ENCODE data around the gene KLF18.

Gene KLF18

DNA sequence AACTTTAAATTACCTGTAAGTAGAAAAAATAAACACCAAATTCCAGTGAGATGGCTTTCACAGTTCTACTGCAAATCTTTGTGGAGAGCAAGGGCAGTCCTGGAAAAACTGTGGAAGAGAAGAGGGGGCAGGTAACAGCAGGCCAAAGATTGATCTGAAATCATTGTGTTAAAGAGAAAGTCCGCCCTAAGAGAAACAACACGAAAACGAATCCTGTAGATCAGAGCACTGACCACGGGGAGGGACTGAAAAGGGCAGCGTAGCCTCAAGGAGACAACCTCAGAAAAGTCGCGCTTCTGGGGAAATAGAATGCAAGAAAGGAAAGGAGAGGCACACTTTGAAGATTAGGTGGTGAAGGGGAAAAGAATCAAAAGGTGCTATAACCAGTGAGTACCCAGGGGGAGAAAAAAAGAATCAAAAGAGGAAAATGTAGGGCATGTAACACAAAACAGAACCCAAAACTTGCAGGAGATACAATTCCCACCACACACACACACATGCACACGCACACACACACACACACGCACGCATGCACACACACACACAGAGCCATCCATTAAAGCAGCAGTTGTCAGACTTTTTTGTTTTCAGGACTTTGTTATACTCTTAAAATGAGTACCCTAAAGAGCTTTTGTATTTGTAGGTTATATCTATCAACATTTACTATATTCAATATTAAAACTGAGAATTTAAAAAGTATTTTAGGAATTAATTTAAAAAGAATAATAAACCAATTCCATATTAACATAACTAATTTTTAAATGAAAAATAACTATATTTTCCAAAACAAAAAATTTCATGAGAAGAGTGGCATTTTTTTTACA lies 50.8 kb downstream of the KLF18 start:
- DNase-seq (ENCODE audit: low spot score), result no peak
- TF ChIP-seq, protein P1, sequence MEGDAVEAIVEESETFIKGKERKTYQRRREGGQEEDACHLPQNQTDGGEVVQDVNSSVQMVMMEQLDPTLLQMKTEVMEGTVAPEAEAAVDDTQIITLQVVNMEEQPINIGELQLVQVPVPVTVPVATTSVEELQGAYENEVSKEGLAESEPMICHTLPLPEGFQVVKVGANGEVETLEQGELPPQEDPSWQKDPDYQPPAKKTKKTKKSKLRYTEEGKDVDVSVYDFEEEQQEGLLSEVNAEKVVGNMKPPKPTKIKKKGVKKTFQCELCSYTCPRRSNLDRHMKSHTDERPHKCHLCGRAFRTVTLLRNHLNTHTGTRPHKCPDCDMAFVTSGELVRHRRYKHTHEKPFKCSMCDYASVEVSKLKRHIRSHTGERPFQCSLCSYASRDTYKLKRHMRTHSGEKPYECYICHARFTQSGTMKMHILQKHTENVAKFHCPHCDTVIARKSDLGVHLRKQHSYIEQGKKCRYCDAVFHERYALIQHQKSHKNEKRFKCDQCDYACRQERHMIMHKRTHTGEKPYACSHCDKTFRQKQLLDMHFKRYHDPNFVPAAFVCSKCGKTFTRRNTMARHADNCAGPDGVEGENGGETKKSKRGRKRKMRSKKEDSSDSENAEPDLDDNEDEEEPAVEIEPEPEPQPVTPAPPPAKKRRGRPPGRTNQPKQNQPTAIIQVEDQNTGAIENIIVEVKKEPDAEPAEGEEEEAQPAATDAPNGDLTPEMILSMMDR (IDR thresholded peaks at IDR 0.05; ENCODE audit: extremely low read depth, missing control alignments), result no peak

DNA sequence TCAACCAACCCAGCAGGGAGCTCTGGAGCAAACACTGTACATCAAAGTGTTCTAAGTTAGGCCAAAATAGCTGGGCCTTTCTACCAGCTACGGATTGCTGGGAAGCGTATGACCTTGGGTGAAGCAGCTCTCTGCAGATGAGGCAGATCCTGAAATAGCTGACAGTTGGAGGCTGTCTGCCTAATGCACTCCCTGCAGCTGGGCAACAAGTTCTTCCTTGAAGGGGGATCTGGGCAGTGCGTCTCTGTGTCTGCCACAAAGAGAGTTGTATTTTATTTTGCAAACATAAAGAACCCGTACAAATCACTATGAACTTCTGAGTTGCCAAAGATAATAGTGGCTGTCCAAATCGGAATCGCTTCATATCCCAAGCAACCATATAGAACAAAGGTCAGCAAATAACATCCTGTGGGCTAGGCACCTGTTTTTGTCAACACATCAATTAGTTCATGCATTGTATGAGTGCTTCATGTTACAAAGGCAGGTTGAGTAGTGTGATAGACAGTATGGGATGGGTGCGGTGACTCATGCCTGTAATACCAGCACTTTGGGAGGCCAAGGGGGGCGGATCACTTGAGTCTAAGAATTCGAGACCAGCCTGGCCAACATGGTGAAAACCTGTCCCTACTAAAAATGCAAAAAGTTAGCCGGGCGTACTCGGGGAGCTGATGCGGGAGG lies 51.9 kb downstream of the KLF18 start:
- no peak for DNase-seq (ENCODE audit: low spot score)
- TF ChIP-seq, protein P1 (IDR thresholded peaks at IDR 0.05; ENCODE audit: extremely low read depth, missing control alignments), result no peak

Measured in GM20000 (cell line).